HFF-Myc (cell line): ENCODE results near the gene SGPL1.

ENCODE experiments used
- DNase-seq: peaks from one replicate; pipeline ENCODE4 v3.0.0-alpha.2; 2011; ENCODE audit warnings: low read depth; ENCODE audit errors: extremely low read depth
- H3K4me3 ChIP-seq: replicated peaks from 2 replicates; pipeline ENCODE4 v1.5.1; 2011; ENCODE audit warnings: low read depth, mild to moderate bottlenecking, control low read depth, low read length
- TF ChIP-seq, protein P1 (sequence below): IDR thresholded peaks from 2 replicates; pipeline ENCODE4 v1.5.1; 2012; ENCODE audit warnings: mild to moderate bottlenecking, low read depth, low read length, control low read depth; ENCODE audit errors: missing control alignments

Gene SGPL1

DNA sequence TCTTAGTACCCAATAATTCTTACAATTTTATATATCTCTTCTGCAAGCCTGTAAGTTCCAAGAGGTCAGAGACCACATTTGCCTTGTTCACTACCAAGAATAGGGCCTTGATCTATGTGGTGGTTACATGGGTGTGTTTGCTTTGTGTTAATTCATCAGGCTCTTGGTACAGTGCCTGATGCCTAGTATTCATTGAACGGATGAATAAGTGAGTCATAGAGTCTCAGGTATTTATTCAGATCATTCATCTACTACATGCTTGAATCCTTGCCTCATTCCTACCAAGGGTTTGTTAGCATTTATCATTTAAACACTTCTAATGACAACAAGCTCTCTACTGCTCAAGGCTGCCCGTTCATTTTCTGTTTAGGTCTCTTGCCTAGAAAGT is 11.3 kb upstream of the SGPL1 start:
- no peak overlapping the region for H3K4me3 ChIP-seq
- TF ChIP-seq, protein P1, sequence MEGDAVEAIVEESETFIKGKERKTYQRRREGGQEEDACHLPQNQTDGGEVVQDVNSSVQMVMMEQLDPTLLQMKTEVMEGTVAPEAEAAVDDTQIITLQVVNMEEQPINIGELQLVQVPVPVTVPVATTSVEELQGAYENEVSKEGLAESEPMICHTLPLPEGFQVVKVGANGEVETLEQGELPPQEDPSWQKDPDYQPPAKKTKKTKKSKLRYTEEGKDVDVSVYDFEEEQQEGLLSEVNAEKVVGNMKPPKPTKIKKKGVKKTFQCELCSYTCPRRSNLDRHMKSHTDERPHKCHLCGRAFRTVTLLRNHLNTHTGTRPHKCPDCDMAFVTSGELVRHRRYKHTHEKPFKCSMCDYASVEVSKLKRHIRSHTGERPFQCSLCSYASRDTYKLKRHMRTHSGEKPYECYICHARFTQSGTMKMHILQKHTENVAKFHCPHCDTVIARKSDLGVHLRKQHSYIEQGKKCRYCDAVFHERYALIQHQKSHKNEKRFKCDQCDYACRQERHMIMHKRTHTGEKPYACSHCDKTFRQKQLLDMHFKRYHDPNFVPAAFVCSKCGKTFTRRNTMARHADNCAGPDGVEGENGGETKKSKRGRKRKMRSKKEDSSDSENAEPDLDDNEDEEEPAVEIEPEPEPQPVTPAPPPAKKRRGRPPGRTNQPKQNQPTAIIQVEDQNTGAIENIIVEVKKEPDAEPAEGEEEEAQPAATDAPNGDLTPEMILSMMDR, result no peak
- DNase-seq, result no peak

DNA sequence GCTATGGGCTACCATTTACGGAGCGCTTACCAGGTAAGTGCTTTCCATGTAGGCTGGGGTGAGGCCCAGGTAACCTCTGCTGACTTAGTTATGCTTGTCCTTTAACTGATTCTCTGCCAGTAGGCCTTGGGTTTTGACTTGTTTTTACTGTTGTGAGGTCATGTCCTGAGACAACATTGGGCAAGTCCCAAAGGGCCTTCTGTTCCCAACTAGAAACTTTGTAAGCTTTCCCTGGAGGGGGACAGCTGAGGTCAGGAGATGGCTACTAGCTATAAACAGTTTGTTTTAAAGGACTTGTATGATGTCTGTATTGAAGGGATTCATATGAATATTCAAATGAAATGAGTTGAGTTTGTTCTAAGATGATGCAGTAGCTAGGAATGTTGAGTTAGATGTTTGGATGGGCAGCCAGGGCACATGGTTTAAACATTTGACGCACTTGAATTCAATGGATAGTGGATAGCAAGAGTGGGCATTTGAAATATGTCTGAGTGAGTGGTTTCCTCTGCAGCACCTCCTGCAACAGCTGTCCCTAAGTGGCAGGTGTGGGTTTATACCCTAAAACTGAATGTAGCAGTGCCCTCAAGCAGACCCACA is 10.0 kb upstream of the SGPL1 start:
- TF ChIP-seq, protein P1, result no peak
- H3K4me3 ChIP-seq, result no peak overlapping the region
- no peak for DNase-seq

DNA sequence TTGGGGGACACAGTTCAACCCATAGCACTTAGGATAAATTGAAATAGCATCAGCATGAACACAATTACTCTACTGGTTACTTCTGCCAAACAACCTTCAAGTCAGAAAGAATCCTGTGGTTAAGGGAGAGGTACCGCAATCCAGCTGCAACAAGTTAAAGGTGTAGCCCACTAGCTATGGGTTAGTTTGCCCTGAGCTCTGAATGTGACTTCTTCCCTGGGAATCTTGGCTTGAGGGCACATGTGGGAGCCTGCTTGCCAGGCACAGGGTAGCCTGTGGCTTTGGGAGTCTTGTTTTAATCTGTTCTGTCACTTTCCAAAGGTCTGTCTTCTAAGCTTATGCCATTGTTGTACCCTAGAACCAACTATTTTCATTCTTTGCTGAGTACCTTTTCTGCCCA is 8.9 kb upstream of the SGPL1 start:
- TF ChIP-seq, protein P1, result no peak
- no peak overlapping the region for H3K4me3 ChIP-seq
- no peak for DNase-seq

DNA sequence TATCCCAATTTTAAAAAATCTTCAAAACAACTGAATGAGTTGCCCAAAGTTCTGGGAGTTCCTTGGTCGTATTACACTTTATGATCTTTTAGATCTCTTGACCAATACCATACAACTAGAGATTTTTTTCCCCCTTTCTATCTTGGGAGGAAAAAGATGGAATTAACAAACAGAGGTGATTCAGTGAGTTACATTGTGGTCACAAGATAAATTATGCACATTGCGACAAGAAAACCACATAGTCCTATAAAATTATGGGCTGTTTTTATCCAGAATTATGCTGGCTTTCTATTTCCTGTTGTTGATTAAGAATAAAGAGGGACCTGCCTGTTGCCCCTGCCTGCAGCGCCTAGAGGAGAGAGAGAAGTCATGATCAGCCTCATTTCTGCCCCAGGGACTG is 8.2 kb upstream of the SGPL1 start:
- TF ChIP-seq, protein P1, result no peak
- DNase-seq, result no peak

DNA sequence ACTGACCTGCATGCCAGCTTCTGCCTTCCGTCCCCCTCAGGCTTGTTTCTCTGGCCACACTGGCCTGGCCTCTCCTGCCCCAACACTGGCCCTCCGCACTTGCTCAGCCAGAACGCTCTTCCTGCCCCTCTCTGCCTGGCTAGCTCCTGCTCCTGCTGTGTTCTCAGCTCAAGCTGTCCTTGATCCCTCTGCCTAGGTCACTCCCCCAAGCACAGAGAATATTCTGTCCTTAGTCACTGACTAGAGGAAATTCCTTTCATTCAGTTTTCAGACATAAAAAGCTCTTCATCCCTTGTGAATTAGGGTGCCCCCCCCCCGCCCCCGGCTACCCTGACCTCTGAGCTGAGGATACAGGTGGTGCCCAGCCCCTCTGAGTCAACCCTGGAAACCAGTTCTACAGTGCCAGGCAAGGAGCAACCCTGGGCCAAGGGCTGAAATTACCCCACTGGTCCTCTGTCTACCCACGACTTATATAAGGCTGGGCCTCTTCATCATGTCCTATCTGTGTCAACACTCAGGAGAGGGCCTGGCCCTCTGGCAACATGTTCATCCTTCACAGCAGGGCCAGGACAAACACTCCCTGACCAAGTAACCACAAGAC is 6.6 kb upstream of the SGPL1 start:
- TF ChIP-seq, protein P1, result no peak
- H3K4me3 ChIP-seq, result no peak overlapping the region
- no peak for DNase-seq

More for the DNA sequence above, 8.2 kb upstream of the SGPL1 start:
- no peak overlapping the region for H3K4me3 ChIP-seq

DNA sequence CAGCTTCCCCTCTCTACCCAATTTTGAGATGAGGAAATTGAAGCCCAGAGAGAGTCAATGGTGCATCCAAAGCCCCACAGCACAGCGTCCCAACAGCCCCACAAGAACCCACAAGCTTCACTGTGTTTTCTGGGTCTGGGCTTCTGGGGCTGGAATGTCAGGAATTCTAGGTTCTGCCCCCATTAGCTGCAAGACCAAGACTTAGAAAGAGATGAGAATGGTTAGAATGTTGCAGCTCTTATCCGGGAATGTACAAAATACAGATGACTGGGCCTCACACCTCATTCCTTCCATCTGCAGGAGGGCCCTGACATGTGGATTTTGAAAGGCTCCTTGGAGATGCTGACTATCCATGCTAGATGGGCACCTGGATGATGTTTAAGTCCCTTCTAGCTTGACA is 6.0 kb upstream of the SGPL1 start:
- DNase-seq, result no peak
- TF ChIP-seq, protein P1, result no peak
- no peak overlapping the region for H3K4me3 ChIP-seq

DNA sequence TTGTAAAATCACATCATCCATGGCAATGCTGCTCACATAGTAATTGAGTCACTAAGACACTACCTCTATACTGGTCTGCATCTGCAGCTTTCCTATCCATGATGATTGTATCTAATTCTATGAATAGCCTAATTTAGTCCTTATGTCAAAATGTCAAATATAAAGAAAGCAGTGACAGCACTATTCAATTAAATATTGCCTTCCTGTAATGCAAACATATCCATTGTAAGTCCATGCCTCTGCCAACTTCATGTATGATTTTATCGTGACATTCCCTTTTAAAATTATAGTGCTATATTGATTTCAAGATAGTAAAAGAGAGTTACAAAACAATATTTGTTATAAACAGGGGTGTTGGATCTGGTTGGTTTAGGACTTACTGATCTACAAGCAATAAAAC is 4.8 kb upstream of the SGPL1 start:
- H3K4me3 ChIP-seq, result no peak overlapping the region
- DNase-seq, result no peak
- TF ChIP-seq, protein P1, result no peak
